DND-41 (cell line): ENCODE data around the gene C16orf74.

Experiments
- EZH2 ChIP-seq: IDR thresholded peaks from 3 replicates; pipeline ENCODE4 v1.6.1; 2012; ENCODE audit warnings: borderline replicate concordance, low read depth, mild to moderate bottlenecking, moderate library complexity, low read length, inconsistent platforms; ENCODE audit not compliant: severe bottlenecking
- TF ChIP-seq, protein P1 (sequence below): IDR thresholded peaks from 2 replicates; pipeline ENCODE4 v1.5.1; 2012; ENCODE audit warnings: borderline replicate concordance, low read length, moderate library complexity, mild to moderate bottlenecking; ENCODE audit not compliant: poor library complexity, severe bottlenecking; ENCODE audit errors: extremely low read depth

DNA sequence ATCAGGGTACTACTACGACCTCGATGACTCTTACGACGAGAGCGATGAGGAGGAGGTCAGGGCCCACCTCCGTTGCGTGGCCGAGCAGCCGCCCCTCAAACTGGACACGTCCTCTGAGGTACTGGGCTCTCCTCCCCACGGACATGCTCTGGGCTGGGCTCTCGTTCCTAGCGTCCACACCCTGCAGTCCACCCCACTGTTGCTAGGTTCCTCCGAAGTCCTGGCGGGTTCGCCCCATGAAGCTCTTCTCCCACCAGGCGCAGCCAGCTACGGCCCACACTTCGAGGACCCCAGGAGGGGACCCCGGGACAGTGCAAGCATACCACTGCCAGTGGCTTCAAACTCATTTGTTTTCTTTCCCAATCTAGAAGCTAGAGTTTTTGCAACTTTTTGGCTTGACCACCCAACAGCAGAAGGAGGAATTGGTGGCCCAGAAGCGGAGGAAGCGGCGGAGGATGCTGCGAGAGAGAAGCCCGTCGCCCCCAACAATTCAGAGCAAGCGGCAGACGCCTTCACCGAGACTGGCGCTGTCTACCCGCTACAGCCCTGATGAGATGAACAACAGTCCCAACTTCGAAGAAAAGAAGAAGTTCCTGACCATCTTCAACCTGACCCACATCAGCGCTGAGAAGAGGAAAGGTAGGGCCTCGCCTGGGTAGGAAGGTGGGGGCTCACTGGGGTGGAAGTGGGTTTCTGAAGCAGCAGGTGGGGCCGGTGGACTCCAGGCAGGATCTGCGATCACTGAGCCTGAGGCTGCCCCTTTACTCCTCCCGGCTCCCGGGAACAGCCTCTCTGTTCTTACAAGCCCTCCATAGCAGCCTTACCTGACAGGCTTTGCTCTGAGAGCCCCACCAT, 87.7 kb downstream of the C16orf74 start:
- TF ChIP-seq, protein P1, sequence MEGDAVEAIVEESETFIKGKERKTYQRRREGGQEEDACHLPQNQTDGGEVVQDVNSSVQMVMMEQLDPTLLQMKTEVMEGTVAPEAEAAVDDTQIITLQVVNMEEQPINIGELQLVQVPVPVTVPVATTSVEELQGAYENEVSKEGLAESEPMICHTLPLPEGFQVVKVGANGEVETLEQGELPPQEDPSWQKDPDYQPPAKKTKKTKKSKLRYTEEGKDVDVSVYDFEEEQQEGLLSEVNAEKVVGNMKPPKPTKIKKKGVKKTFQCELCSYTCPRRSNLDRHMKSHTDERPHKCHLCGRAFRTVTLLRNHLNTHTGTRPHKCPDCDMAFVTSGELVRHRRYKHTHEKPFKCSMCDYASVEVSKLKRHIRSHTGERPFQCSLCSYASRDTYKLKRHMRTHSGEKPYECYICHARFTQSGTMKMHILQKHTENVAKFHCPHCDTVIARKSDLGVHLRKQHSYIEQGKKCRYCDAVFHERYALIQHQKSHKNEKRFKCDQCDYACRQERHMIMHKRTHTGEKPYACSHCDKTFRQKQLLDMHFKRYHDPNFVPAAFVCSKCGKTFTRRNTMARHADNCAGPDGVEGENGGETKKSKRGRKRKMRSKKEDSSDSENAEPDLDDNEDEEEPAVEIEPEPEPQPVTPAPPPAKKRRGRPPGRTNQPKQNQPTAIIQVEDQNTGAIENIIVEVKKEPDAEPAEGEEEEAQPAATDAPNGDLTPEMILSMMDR = no peak
- no peak for TF ChIP-seq EZH2
